ENCODE measurements around the gene LRRC57. TPM values are rescaled to one million over a fixed set of nuclear protein-coding genes. Genes with fewer than 3 reads are reported as not detected.
A peak's percentile ranks its signal among the peaks of the same experiment; 100 is the strongest.
"Not testable (repeated sequence)": the region's sequence is repeated elsewhere in the genome, so short reads cannot be mapped to it uniquely, and the experiment has no call there.

The LRRC57 gene
- total RNA-seq, 1 experiment from 2014 or later, result 6.1 TPM

DNA sequence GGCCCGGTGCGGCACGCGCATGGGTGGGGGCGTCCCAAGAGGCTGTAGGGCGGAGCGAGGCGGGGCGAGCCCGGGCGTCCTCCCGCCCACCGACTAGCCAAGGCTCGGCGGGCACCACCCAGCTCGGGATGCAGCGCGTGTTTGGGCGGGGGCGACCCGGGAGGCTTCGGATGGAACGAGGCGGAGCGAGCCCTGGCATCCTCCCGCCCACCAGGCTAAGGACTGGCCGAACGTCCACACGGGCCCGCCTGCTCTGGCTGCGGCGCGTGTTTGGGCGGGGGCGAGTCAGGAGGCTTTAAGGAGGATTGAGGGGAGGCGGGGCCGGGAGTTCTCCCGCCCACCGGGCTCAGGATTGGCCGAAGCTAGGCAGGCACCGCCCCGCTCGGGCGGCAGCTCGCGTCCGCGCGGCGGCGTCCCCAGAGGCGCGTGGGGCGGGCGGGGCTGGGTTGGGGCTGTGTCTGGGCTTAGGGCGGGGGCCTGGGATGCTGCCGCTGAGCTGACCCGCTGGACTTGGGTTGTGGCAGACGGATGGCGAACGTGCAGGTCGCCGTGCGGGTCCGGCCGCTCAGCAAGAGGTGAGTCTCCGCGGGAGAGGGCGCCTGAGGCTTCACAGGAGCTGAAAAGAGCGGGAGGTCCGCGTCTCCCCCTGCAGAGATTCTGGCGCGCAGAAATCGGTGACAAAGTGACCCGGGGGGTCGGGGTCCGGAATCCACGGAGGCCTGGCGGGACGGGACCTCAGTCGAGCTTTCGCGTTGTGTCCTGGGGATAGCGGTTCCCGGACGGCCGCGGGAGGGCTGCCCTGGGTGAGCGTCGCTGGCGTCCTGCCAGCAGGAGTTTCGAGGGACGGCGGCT, 26.8 kb upstream of the LRRC57 start, which contains the start of gene STARD9:
TSS of gene STARD9 (plus strand) at position 419 of the 852 bp plus-strand sequence. CDS start at position 529, 110 bp downstream.
- Histone ChIP-seq H3K9me3 (no peaks in the 10 kb centered on the region), H3K36me3 (no peaks in the 10 kb centered on the region), H3K4me3 (peak within 1 kb of the TSS; percentile 54), H3K27me3 (peaks cover 25% of the 10 kb centered on the region)
- peak; percentile 98 for DNase-seq

DNA sequence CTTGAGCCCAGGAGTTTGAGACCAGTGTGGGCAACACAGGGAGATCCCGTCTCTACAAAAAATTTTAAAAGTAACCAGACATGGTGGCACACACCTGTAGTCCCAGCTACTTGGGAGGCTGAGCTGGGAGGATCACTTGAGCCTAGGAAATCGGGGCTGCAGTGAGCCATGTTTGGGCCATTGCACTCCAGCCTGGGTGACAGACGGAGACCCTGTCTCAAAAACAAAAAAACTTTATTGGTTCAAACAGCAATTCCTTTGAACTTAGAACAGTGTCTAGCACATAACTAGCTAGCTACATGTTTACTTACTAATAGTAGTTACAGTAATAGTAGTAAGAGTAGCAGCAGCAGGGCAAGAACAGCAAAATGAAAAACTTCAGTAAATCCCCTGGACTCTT, 10.1 kb upstream of the LRRC57 start:
- DNase-seq, result no peak
- Histone ChIP-seq H3K4me3 (no peak overlapping the region), H3K36me3 (peaks cover 28% of the 10 kb centered on the region), H3K27me3 (no peaks in the 10 kb centered on the region), H3K9me3 (no peaks in the 10 kb centered on the region)

DNA sequence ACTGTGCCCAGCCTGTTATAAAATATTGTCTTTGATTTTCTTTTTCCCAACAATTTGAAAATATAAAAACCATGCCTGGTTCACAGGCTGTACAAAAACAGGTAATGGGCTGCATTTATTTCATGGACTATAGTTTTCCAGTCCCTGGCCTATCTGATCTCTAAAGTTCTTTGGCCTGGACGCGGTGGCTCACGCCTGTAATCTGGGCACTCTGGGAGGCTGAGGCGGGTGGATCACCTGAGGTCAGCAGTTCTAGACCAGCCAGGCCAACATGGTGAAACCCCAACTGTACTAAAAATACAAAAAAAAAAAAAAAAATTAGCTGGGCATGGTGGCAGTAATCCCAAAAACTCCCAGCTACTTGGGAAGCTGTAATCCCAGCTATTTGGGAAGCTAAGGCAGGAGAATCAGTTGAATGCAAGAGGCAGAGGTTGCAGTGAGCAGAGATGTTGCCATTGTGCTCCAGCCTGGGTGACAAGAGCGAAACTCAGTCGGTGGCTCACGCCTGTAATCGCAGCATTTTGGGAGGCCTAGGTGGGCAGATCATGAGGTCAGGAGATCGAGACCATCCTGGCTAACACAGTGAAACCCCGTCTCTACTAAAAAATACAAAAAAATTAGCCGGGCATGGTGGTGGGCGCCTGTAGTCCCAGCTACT, 8.1 kb upstream of the LRRC57 start:
- H3K27me3 ChIP-seq, H3K4me3 ChIP-seq, DNase-seq, H3K9me3 ChIP-seq: not testable (repeated sequence)
- H3K36me3 ChIP-seq, result peaks cover 19% of the 10 kb centered on the region

DNA sequence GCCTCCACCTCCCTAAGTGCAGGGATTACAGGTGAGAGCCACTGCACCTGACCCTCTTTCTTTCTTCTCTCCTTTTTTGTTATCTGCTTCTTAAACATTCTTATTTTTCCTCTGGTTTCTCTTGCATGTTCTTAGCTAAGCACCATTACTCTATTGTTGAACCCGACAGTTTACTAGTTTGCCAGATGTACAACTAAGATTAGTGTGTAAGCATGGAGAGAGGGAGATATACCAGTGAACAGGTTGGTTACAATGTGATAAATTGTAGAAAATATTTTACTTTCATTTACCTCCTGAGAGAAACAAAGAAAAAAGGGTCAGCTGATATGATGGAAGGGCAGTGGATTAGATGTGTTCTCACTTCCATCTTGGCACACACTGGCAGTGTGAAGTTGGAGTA, 5.0 kb upstream of the LRRC57 start:
- no peaks in the 10 kb centered on the region for H3K27me3 ChIP-seq
- H3K4me3 ChIP-seq, result no peak overlapping the region
- DNase-seq, result no peak
- H3K36me3 ChIP-seq, result 0 out of 2 replicates have a peak, but pooled peaks cover under 1% of the 10 kb centered on the region
- H3K9me3 ChIP-seq, result no peaks in the 10 kb centered on the region

DNA sequence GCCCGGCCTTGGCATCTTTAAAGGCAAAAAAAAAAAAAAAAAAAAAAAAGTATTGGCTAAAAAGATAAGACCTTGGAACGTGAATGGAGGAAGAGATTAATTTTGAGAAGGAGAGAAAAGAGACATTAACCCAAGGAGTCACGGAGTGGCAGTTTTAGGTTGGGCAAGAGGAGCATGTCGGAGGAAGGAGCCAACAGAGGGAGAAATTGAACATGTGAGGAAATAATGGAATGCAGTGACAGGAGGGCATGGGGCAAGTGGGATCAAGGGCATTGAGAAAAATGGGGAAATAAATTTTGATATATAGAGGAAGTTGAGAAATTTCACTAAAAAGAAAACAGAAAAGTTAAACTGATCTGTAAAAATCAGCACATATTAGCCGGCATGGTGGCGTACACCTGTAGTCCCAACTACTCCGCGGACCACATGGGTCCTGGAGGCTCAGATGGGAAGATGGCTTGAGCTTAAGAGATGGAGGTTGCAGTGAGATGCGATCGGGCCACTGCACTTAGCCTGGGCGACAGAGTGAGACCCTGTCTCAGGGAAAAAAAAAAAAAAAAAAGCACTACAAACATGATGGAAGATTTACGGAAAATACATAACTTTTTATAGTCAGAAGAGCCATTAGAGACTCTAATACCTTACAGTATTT, 1.3 kb upstream of the LRRC57 start:
- H3K27me3 ChIP-seq, result no peaks in the 10 kb centered on the region
- peaks cover 10% of the 10 kb centered on the region for H3K36me3 ChIP-seq
- H3K4me3 ChIP-seq, result peak overlapping the region; percentile 85
- no peaks in the 10 kb centered on the region for H3K9me3 ChIP-seq
- no peak for DNase-seq

DNA sequence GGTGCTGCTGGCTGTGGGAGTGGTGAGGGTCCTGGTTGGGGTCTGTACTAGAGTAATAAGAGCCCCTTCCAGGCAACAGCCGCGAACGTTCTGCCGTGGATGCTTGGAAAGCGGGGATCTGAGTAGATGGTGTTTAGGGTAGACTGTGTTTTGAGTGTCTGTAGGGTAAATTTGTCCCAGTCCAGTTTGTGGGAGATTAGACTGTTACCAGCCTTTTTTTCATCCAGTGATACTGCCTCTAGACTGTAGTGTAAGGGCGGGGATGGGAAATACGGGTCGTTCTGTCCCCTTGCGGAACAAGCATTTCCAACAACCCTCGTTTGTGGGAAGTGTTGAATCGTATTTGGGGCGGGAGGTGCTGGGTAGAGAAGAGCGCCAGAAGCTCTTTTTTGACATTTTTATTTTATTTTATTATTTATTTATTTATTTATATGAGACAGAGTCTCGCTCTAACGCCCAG, 469 bp upstream of the LRRC57 start:
- Histone ChIP-seq H3K9me3 (no peaks in the 10 kb centered on the region), H3K36me3 (peaks cover 10% of the 10 kb centered on the region), H3K4me3 (peak overlapping the region; percentile 85), H3K27me3 (no peaks in the 10 kb centered on the region)
- peak; percentile 7 for DNase-seq

DNA sequence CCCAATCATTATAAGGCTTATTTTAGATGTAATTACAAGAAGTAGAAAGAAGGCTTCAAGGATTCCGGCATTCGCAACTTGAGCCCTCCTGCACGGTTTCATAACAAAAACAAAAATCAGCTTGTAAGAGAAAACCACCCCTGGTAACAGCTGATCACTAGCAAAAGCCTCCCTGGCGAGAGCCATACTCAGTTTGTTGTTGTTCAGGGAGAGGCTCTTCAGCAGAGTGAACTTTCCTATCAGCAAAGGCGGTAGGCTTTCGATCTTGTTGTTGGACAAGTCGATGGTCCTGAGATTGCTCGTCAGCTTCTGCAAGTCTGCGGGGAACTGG, 710 bp downstream of the LRRC57 start:
- Histone ChIP-seq H3K9me3 (no peaks in the 10 kb centered on the region), H3K27me3 (no peaks in the 10 kb centered on the region), H3K36me3 (peaks cover 14% of the 10 kb centered on the region), H3K4me3 (peak overlapping the region; percentile 85)
- DNase-seq, result no peak

DNA sequence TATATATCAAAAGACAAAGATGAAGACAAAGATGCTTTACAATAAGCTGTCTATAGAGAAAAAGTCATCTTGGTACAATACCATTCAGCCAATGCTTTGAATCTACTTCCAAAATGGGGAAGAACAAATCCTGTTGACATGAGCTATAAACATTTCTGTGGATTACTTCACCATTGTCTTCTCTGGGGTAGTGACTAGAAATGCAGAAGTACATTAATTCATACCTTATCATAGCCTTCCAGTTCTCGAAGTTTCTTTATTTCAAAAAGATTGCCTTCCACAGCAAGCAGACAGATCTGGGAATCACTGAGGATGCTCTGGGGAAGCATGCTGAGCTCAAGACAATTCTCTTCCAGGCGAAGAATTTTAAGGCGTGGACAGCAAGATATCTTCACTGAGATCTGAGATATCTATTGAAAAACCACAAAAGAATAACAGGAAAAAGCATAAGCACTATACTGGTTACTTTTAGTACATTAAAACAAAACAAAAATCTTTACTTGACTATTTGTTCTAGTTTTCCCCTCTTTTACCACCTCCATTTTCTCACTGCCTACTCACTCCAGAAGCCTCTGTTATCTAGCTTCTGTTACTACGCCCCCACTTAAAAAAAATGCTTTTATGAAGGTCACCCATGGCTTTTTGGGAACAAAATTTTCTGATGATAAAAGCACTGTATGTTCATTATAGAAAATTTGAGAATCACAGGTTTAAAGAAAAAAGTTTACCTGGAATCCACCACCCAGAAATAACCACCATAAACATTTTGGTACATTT, 3.6 kb downstream of the LRRC57 start:
- H3K27me3 ChIP-seq, result no peaks in the 10 kb centered on the region
- peaks cover 14% of the 10 kb centered on the region for H3K36me3 ChIP-seq
- no peaks in the 10 kb centered on the region for H3K9me3 ChIP-seq
- no peak overlapping the region for H3K4me3 ChIP-seq
- DNase-seq, result no peak

DNA sequence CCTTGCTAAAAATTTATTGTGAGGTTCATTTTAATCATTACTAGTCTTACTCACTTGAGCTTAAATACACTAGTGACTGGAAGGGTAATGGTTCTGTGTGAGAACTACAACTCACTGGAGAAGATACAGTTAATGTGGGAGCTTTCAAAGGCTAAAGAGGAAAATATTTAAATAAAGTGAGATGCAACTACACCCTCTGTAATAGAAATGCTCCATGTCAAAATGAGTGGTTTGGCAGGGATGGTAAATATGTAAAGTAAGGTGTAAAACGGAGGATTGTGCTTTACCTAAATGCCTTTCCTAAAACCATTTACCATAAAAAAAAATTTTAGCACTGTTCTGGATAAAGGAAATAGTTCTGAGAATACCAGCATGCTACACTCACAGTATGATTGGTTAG, 15.3 kb downstream of the LRRC57 start:
- Histone ChIP-seq H3K27me3 (no peaks in the 10 kb centered on the region), H3K36me3 (no peaks in the 10 kb centered on the region; the same call in none of the 2 replicates), H3K4me3 (no peak overlapping the region), H3K9me3 (no peaks in the 10 kb centered on the region)
- DNase-seq, result no peak

DNA sequence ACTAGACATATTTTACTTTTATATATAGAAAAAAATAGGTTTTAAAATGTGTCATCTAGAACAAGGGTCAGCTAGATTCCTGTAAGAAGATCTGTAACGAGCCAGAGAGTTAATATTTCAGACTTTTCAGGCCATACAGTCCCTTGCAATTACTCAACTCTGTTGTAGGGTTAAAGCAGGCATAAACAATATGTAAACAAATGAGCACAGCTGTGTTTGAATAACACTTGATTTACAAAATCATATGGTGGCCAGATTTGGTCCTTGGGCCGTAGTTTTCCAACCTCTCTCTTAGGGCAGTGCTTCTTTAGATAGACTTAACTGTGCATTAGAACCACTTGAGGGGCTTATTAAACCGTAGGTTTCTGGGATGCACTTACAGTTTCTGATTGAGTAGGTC, 19.6 kb downstream of the LRRC57 start:
- Histone ChIP-seq H3K27me3 (no peaks in the 10 kb centered on the region), H3K9me3 (no peaks in the 10 kb centered on the region), H3K36me3 (no peaks in the 10 kb centered on the region; the same call in none of the 2 replicates), H3K4me3 (no peak overlapping the region)
- DNase-seq, result no peak

DNA sequence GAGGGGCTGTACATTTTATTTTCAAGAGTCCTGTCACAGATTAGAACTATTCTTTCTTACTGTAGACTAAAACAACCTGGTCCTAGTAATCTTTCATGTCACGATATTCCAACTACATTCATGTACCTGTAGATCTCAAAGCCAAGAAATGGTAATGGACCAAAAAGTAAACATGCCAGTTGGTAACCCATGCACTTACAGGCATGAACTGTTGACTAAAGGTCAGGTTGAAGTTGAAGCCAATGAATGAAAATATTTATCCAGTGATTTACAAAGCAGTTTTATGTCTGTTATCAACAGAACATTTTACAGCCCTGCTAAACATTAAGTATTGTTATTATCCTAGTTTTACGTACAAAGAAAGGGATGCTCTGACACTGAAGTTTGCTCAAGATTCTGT, 25.3 kb downstream of the LRRC57 start:
- H3K4me3 ChIP-seq, result no peak overlapping the region
- no peaks in the 10 kb centered on the region for H3K9me3 ChIP-seq
- no peaks in the 10 kb centered on the region; the same call in 1 of the 2 replicates for H3K36me3 ChIP-seq
- no peaks in the 10 kb centered on the region for H3K27me3 ChIP-seq
- no peak for DNase-seq

DNA sequence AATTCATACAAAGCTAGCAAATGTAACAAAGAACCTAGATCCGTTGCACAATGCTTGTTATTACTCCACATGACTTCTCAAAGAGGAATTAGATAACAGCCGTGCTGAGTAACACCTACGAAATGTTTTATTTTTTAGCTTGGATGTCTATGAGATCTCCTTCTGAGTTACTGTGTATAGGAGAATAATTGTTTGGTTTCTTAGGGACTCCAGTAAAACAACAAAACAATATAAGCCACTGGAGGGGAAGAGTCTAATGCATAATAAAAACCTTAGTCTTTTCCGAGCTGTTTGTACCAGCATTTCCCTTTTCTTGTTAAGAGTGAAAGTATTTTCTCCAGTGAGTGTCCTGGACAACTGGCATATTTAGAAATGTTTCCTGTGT, 37.6 kb downstream of the LRRC57 start:
- H3K9me3 ChIP-seq, result no peaks in the 10 kb centered on the region
- DNase-seq, result no peak
- peaks cover 4% of the 10 kb centered on the region; the same call in 1 of the 2 replicates for H3K36me3 ChIP-seq
- H3K27me3 ChIP-seq, result no peaks in the 10 kb centered on the region
- H3K4me3 ChIP-seq, result no peak overlapping the region

DNA sequence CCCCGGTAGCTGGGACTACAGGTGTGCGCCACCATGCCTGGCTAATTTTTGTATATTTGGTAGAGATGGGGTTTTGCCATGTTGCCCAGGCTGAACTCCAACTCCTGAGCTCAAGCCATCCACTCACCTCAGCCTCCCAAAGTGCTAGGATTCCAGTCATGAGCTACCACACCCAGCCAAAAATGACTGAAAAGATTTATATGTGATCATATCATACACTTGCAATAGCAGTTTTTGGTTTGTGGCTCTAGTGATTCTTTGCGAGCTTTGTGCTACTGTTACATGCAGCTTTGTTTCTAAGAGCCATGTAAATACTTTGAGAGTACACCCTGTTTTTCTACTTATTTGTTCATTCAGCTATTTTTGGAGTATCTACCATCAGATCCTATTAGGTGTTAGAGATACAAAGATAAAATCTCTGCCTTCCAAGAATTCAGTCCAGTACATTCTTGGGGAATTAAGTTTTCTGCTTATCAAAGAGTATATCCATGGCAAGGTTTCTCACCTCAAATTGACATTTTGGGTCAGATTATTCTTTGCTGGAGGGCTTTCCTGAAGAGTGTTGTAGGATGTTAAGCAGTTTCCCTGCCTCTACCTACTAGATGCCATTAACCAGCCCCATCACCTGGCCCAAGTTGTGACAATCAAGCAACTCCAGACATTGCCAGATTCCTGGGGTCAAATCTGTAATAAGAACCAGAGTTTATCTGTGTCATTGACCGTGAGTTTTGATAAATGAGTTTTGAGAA, 38.2 kb downstream of the LRRC57 start:
- Histone ChIP-seq H3K27me3 (no peaks in the 10 kb centered on the region), H3K4me3 (no peak overlapping the region)
- DNase-seq, result no peak

DNA sequence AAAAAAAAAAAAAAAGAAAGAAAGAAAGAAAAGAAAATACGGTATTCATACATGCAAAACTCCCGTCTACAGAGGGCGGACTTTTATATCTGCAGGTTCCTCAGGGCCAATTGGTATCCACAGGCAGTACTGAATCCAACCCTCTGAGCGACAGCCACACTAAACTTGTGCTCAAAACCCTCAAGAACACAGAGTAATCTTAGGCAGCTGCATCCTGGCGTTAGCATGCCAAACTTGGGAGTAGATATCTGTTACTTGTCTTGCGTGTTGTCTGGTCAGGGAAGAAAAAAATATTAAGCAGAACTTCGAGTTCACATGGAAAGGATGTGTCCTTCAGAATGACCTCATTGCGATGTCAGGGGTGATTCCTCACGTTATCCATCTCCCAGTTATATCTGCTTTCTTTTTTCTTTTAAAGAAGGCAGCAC, 40.3 kb downstream of the LRRC57 start:
- Histone ChIP-seq H3K27me3 (no peaks in the 10 kb centered on the region), H3K36me3 (peaks cover 4% of the 10 kb centered on the region; the same call in 1 of the 2 replicates), H3K9me3 (no peaks in the 10 kb centered on the region), H3K4me3 (no peak overlapping the region)
- DNase-seq, result no peak

More for the DNA sequence above, 38.2 kb downstream of the LRRC57 start:
- peaks cover 4% of the 10 kb centered on the region; the same call in 1 of the 2 replicates for H3K36me3 ChIP-seq
- no peaks in the 10 kb centered on the region for H3K9me3 ChIP-seq

DNA sequence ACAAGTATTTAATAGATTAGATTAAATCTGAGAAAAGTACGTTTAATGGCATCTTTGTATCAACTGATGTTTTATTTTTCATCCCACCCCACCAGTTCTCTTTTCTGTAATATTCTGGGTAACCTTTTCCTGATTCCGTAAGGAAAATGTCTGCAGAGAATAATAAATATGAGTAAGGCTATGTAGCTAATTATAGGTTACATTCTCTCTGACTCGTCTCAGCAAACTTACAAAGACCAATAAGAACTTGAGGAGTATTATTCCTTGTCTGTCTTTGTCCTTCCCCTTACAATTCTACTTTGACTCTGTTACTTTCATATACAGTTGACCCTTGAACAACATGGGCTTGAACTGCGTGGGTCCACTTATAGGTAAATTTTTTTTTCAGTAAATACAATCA, 41.1 kb downstream of the LRRC57 start:
- Histone ChIP-seq H3K36me3 (no peaks in the 10 kb centered on the region), H3K4me3 (no peak overlapping the region), H3K27me3 (no peaks in the 10 kb centered on the region), H3K9me3 (no peaks in the 10 kb centered on the region)
- DNase-seq, result no peak

DNA sequence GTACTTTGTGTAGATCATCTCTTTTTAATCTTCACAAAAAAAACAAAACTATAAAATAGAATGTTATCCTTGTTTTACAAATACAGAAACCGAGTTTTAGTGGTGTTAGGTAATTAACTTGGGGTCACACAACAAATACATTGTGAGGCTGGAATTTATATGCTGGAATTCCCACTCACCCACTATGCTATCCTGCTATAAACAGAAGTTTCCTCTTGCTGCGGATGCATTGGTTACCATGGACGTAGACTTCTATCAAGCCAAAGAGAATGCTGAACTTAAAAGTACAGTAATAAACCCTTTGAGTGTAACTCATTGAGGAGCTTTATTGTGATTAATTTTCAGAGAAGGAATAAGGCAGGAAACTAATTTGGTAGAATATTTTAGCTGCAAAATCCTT, 44.0 kb downstream of the LRRC57 start:
- Histone ChIP-seq H3K4me3 (no peak overlapping the region), H3K27me3 (no peaks in the 10 kb centered on the region), H3K36me3 (no peaks in the 10 kb centered on the region), H3K9me3 (no peaks in the 10 kb centered on the region)
- no peak for DNase-seq

All from MG63 (cell line).